ENCODE measurements around the gene HOXD8.

DNA sequence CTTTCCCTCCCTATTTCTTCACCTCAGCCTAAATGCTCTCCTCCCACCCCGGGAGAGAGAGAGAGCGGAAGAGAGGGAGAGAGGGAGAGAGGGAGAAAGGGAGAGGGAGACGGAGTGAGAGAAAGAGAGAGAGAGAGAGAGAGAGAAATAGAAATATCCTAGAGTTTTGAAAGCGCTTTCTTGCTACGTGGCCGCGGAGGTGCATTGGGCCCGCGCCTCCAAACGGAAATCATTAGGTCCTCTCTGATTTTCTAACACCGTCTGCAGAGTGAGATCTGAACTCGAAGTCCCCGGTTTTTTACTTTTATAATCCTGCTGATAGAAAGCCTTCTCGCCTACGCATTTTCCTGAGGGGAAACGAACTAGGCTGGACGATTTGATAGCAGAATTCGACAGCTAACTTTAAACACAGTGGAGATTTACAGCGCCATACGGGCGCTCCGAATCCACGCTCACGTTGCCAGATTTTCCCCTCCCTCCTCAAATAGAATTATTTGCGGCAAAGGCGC, 44.8 kb upstream of the HOXD8 start:
- no peak for TF ChIP-seq CTCF (IDR thresholded peaks at IDR 0.05)
- TF ChIP-seq POLR2A (IDR thresholded peaks at IDR 0.05), result no peak

All from lower leg skin (tissue), 3 donors.